Muscle layer of colon (tissue), 2 donors: ENCODE results near the gene GAPDHS.

Source experiments
- H3K27ac ChIP-seq: one replicate; pipeline ENCODE4 v1.7.0; 2013; ENCODE audit warnings: low read depth, mild to moderate bottlenecking, low read length, moderate library complexity
- H3K27me3 ChIP-seq, 2 donors: one replicate each; pipeline ENCODE4 v1.7.0; 2013; ENCODE audit warnings: low read length in 2 of 2, mild to moderate bottlenecking in 2 of 2; ENCODE audit not compliant: insufficient read depth in 2 of 2, control insufficient read depth in 1 of 2
- H3K36me3 ChIP-seq: one replicate; pipeline ENCODE4 v1.7.0; 2013; ENCODE audit warnings: mild to moderate bottlenecking, low read length; ENCODE audit not compliant: insufficient read depth
- H3K4me1 ChIP-seq: one replicate; pipeline ENCODE4 v1.7.0; 2013; ENCODE audit warnings: mild to moderate bottlenecking, low read length; ENCODE audit not compliant: insufficient read depth
- H3K4me3 ChIP-seq, 2 donors: one replicate each; pipeline ENCODE4 v1.7.0; 2013; ENCODE audit warnings: low read length in 2 of 2, low read depth in 1 of 2, mild to moderate bottlenecking in 1 of 2, moderate library complexity in 1 of 2
- H3K9ac ChIP-seq: one replicate; pipeline ENCODE4 v1.7.0; 2013; ENCODE audit warnings: low read length
- H3K9me3 ChIP-seq: one replicate; pipeline ENCODE4 v1.7.0; 2013; ENCODE audit warnings: mild to moderate bottlenecking, low read length
- donor health status: abdominal sarcoma.
- donor health status: Adenocarcinoma of cecum.

Gene GAPDHS

GRCh38 chr19:35553385-35554000 lies 20.2 kb downstream of the GAPDHS start:
- Histone ChIP-seq H3K9me3 (no peaks in the 10 kb centered on the region), H3K27me3 (peaks cover 0 to 21% of the 10 kb centered on the region in 2 donors), H3K4me3 (no peak overlapping the region), H3K27ac (no peak overlapping the region), H3K36me3 (no peaks in the 10 kb centered on the region), H3K9ac (no peak overlapping the region), H3K4me1 (no peaks in the 10 kb centered on the region)

- Histone ChIP-seq H3K9ac (no peak overlapping the region), H3K36me3 (no peaks in the 10 kb centered on the region), H3K4me1 (no peaks in the 10 kb centered on the region), H3K9me3 (no peaks in the 10 kb centered on the region), H3K27me3 (peaks cover 5 to 26% of the 10 kb centered on the region in 2 donors), H3K27ac (no peak overlapping the region), H3K4me3 (no peak overlapping the region)
These were observed 20.8 kb downstream of the GAPDHS start for GRCh38 chr19:35554076-35554475.

- no peak overlapping the region for H3K4me3 ChIP-seq
- no peak overlapping the region for H3K9ac ChIP-seq
- no peaks in the 10 kb centered on the region for H3K9me3 ChIP-seq
- H3K36me3 ChIP-seq: no peaks in the 10 kb centered on the region
- H3K27me3 ChIP-seq: peaks cover 10 to 40% of the 10 kb centered on the region in 2 donors
- H3K27ac ChIP-seq: no peak overlapping the region
- no peaks in the 10 kb centered on the region for H3K4me1 ChIP-seq
These were observed 22.2 kb downstream of the GAPDHS start for GRCh38 chr19:35555301-35556005.

GRCh38 chr19:35556025-35556590 lies 22.9 kb downstream of the GAPDHS start:
- Histone ChIP-seq H3K27ac (no peak overlapping the region), H3K9me3 (no peaks in the 10 kb centered on the region), H3K27me3 (peaks cover 10 to 47% of the 10 kb centered on the region in 2 donors)

DNA sequence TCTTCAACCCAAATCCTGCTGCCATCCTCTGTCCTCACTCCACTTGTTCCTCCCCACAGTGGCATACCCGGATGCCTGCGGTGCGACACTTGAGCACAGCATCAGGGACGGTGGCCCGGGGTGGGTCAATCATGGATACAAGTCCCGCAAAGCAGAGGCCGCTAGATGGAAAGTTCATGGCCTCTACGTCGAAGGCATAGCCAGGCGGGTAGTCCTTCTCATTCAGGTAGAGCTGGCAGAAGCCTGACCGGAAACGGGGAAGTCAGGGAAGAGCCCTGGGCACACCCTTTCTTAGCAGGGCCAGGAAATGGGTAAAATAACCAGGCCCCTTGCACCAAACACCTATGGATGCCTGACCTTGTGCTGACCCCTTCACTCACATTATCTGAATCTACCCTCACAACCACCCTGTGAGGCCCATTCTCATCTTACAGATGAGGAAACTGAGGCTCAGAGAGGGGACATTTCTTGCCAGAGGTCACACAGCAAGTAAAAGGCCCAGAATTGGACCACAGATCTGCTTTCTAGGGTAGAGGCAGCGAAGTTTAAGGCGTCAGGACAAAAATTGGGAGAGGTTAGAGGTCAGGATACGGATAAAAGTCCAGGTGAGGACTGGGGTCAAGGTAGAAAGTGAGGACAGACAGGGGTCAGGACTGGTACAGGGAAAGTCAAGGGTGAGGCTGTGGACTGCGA lies 23.7 kb downstream of the GAPDHS start:
- no peaks in the 10 kb centered on the region for H3K9me3 ChIP-seq
- H3K27me3 ChIP-seq: peaks cover 10 to 50% of the 10 kb centered on the region in 2 donors
- H3K36me3 ChIP-seq: no peaks in the 10 kb centered on the region
- H3K27ac ChIP-seq: no peak overlapping the region
- H3K4me1 ChIP-seq: no peaks in the 10 kb centered on the region
- H3K4me3 ChIP-seq: no peak overlapping the region
- H3K9ac ChIP-seq: no peak overlapping the region

More at GRCh38 chr19:35556025-35556590, 22.9 kb downstream of the GAPDHS start:
- Histone ChIP-seq H3K36me3 (no peaks in the 10 kb centered on the region), H3K4me1 (no peaks in the 10 kb centered on the region), H3K9ac (no peak overlapping the region), H3K4me3 (no peak overlapping the region)

DNA sequence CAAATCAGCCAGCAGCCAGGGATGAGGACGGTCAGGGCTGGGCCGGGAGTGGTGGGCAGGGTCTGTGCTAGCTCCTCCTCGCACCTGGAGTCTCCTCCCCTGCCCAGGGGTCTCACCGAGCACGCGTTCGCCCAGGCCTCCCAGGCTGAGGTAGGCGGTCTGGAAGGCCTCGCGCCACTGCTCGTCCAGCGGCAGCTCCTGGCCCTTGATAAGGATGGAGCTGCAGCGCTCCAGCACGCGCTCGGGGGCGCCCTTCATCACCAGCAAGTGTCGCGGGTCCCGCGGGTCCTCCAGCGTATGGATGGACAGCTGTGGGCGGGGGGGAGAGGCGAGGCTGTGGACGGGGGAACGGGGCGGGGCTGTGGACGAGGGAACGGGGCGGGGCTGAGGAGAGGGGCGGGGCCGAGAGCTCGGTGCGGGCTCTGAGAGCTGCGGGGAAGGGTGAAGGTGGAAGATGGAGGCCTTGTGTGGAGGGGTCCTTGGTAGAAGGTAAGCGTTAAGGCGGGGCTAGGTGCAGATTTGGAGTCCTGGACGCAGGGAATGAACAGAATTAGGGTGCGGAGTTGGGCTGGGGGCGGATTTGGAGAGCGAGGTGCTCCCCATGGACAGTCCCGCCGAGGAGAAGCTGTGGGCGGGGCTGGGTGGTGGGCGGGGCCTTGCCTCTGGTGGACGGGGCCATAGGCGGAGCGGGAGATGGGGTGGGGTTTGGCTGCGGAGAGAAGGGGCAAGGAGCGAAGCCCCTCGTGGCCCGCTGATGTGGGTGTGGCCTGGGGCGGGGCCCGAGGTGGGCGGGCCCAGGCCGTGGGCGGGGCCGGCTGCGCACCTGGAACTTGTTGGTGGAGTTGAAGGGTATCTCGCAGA lies 24.5 kb downstream of the GAPDHS start:
- H3K4me3 ChIP-seq: peak overlapping the region in 1 of 2 donors; percentile 27
- no peak overlapping the region for H3K27ac ChIP-seq
- no peaks in the 10 kb centered on the region for H3K9me3 ChIP-seq
- no peak overlapping the region for H3K9ac ChIP-seq
- H3K4me1 ChIP-seq: no peaks in the 10 kb centered on the region
- no peaks in the 10 kb centered on the region for H3K36me3 ChIP-seq
- peaks cover 10 to 54% of the 10 kb centered on the region in 2 donors for H3K27me3 ChIP-seq

GRCh38 chr19:35558400-35559280 lies 25.4 kb downstream of the GAPDHS start:
- H3K27me3 ChIP-seq: peaks cover 10 to 54% of the 10 kb centered on the region in 2 donors
- H3K9me3 ChIP-seq: no peaks in the 10 kb centered on the region
- no peak overlapping the region for H3K27ac ChIP-seq
- H3K4me1 ChIP-seq: no peaks in the 10 kb centered on the region
- H3K36me3 ChIP-seq: no peaks in the 10 kb centered on the region
- peak overlapping the region in 1 of 2 donors; percentile 27 for H3K4me3 ChIP-seq
- no peak overlapping the region for H3K9ac ChIP-seq

DNA sequence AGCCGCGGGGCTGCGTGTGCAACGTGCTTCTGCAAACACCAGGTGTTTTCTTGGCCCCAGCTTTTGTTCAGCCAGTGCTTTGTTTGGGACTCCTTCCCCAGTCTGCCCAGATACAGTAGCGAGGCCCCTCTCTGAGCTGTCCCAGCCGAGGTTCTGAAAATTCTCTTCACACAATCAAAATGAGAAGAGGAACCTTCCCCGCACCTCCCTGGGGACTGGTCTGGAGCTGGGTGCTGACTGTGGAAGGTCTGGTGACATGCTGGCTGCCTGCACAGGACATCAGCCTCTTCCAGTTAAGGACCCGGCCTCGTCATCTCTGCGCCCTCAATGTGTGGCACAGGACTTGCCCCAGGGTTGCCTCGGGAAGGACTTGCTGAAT lies 26.0 kb downstream of the GAPDHS start:
- no peak overlapping the region for H3K4me3 ChIP-seq

GRCh38 chr19:35559781-35560180 lies 26.5 kb downstream of the GAPDHS start:
- Histone ChIP-seq H3K4me3 (no peak overlapping the region), H3K36me3 (no peaks in the 10 kb centered on the region), H3K4me1 (no peaks in the 10 kb centered on the region), H3K9me3 (no peaks in the 10 kb centered on the region), H3K9ac (no peak overlapping the region), H3K27ac (no peak overlapping the region), H3K27me3 (peaks cover 10 to 54% of the 10 kb centered on the region in 2 donors)

More for the DNA sequence above, 26.0 kb downstream of the GAPDHS start:
- Histone ChIP-seq H3K9me3 (no peaks in the 10 kb centered on the region), H3K27ac (no peak overlapping the region), H3K9ac (no peak overlapping the region), H3K27me3 (peaks cover 10 to 54% of the 10 kb centered on the region in 2 donors), H3K4me1 (no peaks in the 10 kb centered on the region), H3K36me3 (no peaks in the 10 kb centered on the region)

DNA sequence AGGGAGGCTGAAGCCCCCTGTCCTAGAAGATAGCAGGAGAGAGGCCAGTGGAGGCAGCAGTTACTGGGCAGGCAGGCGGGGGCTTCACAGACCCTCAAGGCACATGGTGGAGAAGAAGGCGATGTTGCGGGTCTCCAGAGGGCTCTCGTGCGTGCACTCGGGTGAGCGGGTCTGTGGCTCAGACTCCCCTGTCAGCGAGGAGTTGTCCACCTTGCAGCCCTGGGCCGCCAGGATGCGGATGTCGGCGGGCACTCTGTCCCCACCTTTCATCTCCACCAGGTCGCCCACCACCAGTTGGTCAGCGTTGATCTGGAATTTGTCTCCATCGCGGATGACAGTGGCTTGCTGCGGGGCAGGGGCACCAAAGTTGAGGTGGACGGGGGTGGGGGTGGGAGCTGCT lies 27.0 kb downstream of the GAPDHS start:
- Histone ChIP-seq H3K9me3 (no peaks in the 10 kb centered on the region), H3K4me1 (no peaks in the 10 kb centered on the region), H3K27me3 (peaks cover 10 to 53% of the 10 kb centered on the region in 2 donors), H3K4me3 (no peak overlapping the region), H3K36me3 (no peaks in the 10 kb centered on the region), H3K9ac (no peak overlapping the region), H3K27ac (no peak overlapping the region)
